ENCODE data around the gene RAB5B. TPM values are rescaled to one million over a fixed set of nuclear protein-coding genes. Genes with fewer than 3 reads are reported as not detected.

The RAB5B gene
- total and polyA plus RNA-seq, 2 experiments from 2014 or later: 87.9 to 154 TPM

- Histone ChIP-seq H3K27ac (no peak overlapping the region), H3K27me3 (peaks cover 23% of the 10 kb centered on the region), H3K4me1 (ENCODE audit: low read depth) (no peaks in the 10 kb centered on the region), H3K9me3 (ENCODE audit: low read depth) (no peaks in the 10 kb centered on the region), H3K36me3 (no peaks in the 10 kb centered on the region), H3K4me3 (no peak overlapping the region)
- DNase-seq (ENCODE audit: low read depth in 1 of 2, low spot score in 1 of 2): no peak
- no peak for TF ChIP-seq CTCF (IDR thresholded peaks at IDR 0.05; ENCODE audit: low read depth, low read length)
Observed at GRCh38 chr12:55937981-55938380, 35.9 kb upstream of the RAB5B start.

GRCh38 chr12:55938826-55939501 lies 34.9 kb upstream of the RAB5B start:
- TF ChIP-seq CTCF (IDR thresholded peaks at IDR 0.05; ENCODE audit: low read depth, low read length): no peak
- no peak overlapping the region for H3K27ac ChIP-seq
- H3K9me3 ChIP-seq (ENCODE audit: low read depth): no peaks in the 10 kb centered on the region
- H3K36me3 ChIP-seq: no peaks in the 10 kb centered on the region
- H3K4me1 ChIP-seq (ENCODE audit: low read depth): no peaks in the 10 kb centered on the region
- no peak for DNase-seq (ENCODE audit: low read depth in 1 of 2, low spot score in 1 of 2)
- H3K27me3 ChIP-seq: peaks cover 13% of the 10 kb centered on the region
- no peak overlapping the region for H3K4me3 ChIP-seq

- no peak overlapping the region for H3K4me3 ChIP-seq
- peak; percentile 88 to 90 for DNase-seq (ENCODE audit: low read depth in 1 of 2, low spot score in 1 of 2)
Observed at GRCh38 chr12:55940065-55940732, 33.7 kb upstream of the RAB5B start.

GRCh38 chr12:55942055-55942454 lies 31.8 kb upstream of the RAB5B start:
- peaks cover under 1% of the 10 kb centered on the region for H3K27me3 ChIP-seq
- no peak for DNase-seq (ENCODE audit: low read depth in 1 of 2, low spot score in 1 of 2)
- no peak overlapping the region for H3K4me3 ChIP-seq
- H3K9me3 ChIP-seq (ENCODE audit: low read depth): no peaks in the 10 kb centered on the region
- no peaks in the 10 kb centered on the region for H3K36me3 ChIP-seq
- H3K27ac ChIP-seq: no peak overlapping the region
- H3K4me1 ChIP-seq (ENCODE audit: low read depth): no peaks in the 10 kb centered on the region
- no peak for TF ChIP-seq CTCF (IDR thresholded peaks at IDR 0.05; ENCODE audit: low read depth, low read length)

More at GRCh38 chr12:55940065-55940732, 33.7 kb upstream of the RAB5B start:
- Histone ChIP-seq H3K9me3 (ENCODE audit: low read depth) (no peaks in the 10 kb centered on the region), H3K27me3 (peaks cover 3% of the 10 kb centered on the region), H3K4me1 (ENCODE audit: low read depth) (no peaks in the 10 kb centered on the region), H3K27ac (no peak overlapping the region), H3K36me3 (no peaks in the 10 kb centered on the region)
- TF ChIP-seq CTCF (IDR thresholded peaks at IDR 0.05; ENCODE audit: low read depth, low read length): peak; percentile 93

GRCh38 chr12:55942577-55943136 lies 31.2 kb upstream of the RAB5B start:
- no peak for TF ChIP-seq CTCF (IDR thresholded peaks at IDR 0.05; ENCODE audit: low read depth, low read length)
- no peak overlapping the region for H3K27ac ChIP-seq
- H3K36me3 ChIP-seq: no peaks in the 10 kb centered on the region

More at GRCh38 chr12:55942577-55943136, 31.2 kb upstream of the RAB5B start:
- Histone ChIP-seq H3K27me3 (no peaks in the 10 kb centered on the region), H3K4me3 (no peak overlapping the region), H3K9me3 (ENCODE audit: low read depth) (no peaks in the 10 kb centered on the region), H3K4me1 (ENCODE audit: low read depth) (no peaks in the 10 kb centered on the region)
- DNase-seq (ENCODE audit: low read depth in 1 of 2, low spot score in 1 of 2): no peak
